T-helper 2 cell treated with Interferon-gamma antibody and Interleukin-4, amounts not matched to agents 5 μg/mL and 100 μg/mL, for 36 hours (primary cell): ENCODE measurements around the gene FHOD3.

Source experiments
- DNase-seq: peaks from one replicate; pipeline ENCODE4 v3.0.0; 2021; ENCODE audit warnings: low spot score
- H3K27ac Mint-ChIP-seq: one replicate; pipeline ENCODE4 v1.8.0; 2021; ENCODE audit warnings: mild to moderate bottlenecking, mixed read lengths
- H3K27me3 Mint-ChIP-seq: one replicate; pipeline ENCODE4 v1.8.0; 2021; ENCODE audit warnings: low read depth, mixed read lengths
- H3K36me3 Mint-ChIP-seq: one replicate; pipeline ENCODE4 v1.8.0; 2021; ENCODE audit warnings: low read depth, mixed read lengths
- H3K4me1 Mint-ChIP-seq: one replicate; pipeline ENCODE4 v1.8.0; 2021; ENCODE audit warnings: low read depth, mixed read lengths
- H3K4me3 Mint-ChIP-seq: one replicate; pipeline ENCODE4 v1.8.0; 2022; ENCODE audit warnings: mild to moderate bottlenecking, moderate library complexity, mixed read lengths
- H3K9me3 Mint-ChIP-seq: one replicate; pipeline ENCODE4 v1.8.0; 2021; ENCODE audit warnings: mixed read lengths

FHOD3 gene

DNA sequence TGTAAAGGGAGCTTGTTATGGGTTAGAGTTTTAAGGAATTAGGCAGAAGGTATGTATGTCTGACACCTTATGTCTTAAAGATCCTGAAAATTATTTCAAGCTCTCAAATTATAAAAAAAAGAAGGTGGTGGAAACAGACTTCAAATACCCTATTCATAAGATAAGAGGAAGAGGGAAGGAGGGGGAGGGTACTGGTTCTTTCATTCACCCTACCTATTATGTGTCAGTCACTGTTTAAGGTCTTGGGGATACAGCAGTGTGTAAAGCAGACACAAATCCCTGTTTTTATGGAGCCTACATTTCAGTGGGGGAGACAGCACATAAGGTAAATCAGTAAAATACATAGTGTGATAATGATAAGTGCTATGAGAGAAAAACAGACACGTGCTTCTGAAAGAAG lies 184.4 kb downstream of the FHOD3 start:
- Mint-ChIP-seq H3K9me3 (no peaks in the 10 kb centered on the region), H3K4me3 (no peak overlapping the region), H3K36me3 (no peaks in the 10 kb centered on the region), H3K27me3 (no peaks in the 10 kb centered on the region), H3K4me1 (no peaks in the 10 kb centered on the region), H3K27ac (no peak overlapping the region)
- DNase-seq = no peak

DNA sequence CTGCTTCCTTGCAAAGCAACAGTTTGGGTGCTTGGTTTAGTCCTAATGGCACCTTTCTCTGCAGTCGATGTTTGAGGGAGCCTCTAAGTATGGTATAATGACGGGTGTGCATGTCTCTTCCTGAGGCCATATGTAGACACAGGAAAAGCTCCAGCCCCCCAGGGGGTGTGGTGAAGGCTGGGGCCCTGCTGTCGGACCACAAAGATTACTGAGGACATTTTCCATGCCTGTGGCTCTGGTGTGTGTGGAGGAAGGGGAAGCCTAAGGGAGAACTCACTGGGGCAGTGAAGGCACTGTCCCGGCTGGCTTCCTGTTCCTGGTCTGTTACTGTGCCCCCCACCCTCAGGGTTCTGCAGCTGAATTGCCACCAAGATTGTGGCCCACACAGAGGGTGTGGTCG lies 187.1 kb downstream of the FHOD3 start:
- Mint-ChIP-seq H3K36me3 (no peaks in the 10 kb centered on the region), H3K27ac (no peak overlapping the region), H3K4me3 (no peak overlapping the region), H3K9me3 (no peaks in the 10 kb centered on the region), H3K27me3 (no peaks in the 10 kb centered on the region), H3K4me1 (no peaks in the 10 kb centered on the region)
- no peak for DNase-seq

DNA sequence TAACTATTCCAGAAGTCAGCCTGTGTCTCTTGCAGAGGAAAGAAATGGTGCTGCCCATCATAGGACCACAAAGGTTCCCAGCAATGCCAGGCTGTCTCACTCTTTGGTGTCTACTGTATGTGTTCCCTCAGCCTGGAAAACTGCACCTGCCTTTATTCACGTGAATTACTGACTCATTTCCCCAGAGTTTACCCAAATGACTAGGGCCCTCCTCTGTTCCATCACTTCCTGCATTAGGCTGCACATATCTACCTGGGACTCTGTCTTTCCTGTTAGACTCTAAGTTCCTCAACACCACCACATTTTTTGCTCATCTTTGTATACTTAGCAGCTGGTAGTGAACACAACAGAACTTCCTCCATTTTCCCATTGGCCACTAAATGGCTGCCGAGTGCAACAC lies 188.3 kb downstream of the FHOD3 start:
- Mint-ChIP-seq H3K9me3 (no peaks in the 10 kb centered on the region), H3K4me3 (no peak overlapping the region), H3K4me1 (no peaks in the 10 kb centered on the region), H3K27ac (no peak overlapping the region), H3K27me3 (no peaks in the 10 kb centered on the region), H3K36me3 (no peaks in the 10 kb centered on the region)
- DNase-seq = no peak

DNA sequence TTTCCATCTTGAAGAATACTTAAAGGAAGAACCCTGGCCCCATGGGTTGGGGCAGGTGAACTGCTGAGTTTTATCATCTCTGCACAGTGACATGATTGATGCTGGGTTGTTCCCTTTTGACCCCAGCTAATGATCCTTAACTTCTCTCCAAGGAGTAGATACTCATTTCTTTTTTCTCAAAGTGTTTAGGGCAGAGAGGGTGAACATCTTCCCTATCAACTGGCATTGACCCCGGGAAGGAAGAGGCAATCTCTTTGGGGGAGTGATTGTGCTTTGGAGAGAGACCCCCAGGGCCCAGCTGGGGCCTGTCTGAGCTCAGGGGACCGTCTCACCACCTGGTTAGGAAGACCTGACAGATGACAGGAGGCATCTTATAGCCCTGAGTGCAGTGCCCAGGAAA lies 190.6 kb downstream of the FHOD3 start:
- Mint-ChIP-seq H3K9me3 (peaks cover 4% of the 10 kb centered on the region), H3K36me3 (no peaks in the 10 kb centered on the region), H3K27ac (no peak overlapping the region), H3K27me3 (no peaks in the 10 kb centered on the region), H3K4me1 (no peaks in the 10 kb centered on the region), H3K4me3 (no peak overlapping the region)
- DNase-seq = no peak

DNA sequence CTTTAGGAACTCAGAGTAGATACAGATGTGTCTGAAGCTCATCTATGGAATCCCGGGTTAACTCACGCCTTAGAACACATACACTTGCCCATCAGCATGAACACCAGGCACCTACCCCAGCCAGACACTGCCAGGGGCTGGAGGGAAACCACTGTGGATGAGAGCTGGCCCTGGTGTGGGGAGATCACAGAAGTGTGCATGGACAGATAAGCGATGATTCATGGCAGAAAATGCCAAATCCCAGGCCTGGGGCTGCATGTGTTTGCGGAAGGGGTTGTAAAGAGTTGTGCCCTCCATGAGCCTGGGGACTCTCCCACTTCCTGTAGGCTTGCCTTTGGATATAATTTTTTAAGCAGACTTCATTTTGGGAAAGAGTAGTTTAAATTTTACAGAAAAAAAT lies 193.4 kb downstream of the FHOD3 start:
- H3K27me3 Mint-ChIP-seq = no peaks in the 10 kb centered on the region
- DNase-seq = no peak
- H3K9me3 Mint-ChIP-seq = peaks cover 4% of the 10 kb centered on the region
- no peak overlapping the region for H3K4me3 Mint-ChIP-seq
- H3K27ac Mint-ChIP-seq = no peak overlapping the region
- no peaks in the 10 kb centered on the region for H3K36me3 Mint-ChIP-seq
- H3K4me1 Mint-ChIP-seq = no peaks in the 10 kb centered on the region

DNA sequence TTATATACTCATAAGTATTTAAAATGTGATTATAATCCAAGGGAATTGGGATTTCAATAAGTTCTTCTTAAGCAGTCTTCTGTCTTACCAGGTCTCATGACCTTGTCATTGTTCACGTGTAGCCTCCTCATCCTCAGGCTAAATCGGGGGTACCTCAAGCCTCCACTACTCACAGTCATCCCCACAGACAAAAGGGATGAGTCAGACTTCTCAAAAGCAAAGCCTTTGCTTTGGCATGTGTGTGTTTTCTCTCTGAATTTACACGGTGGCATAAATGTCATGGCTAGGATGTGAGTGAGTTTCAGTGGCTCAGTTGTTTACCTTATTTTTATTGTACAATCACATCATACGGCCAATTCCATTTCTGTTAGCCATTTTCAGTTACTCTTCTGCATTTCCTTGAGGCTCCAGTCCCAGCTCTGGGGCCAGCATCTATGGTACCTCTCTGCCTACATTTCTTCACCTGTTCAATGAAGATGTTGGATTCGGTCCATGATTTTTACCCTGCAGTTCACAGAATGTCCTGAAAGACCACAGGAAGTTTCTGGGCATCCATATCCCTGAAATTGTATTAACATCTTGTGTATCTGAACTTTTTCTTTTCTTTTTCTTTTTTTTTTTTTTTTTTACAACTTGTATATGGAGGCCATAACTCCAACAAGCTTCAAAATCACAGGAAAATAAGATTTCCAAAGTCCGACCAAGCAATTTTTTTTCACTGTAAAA lies 195.3 kb downstream of the FHOD3 start:
- no peak overlapping the region for H3K27ac Mint-ChIP-seq
- peaks cover 4% of the 10 kb centered on the region for H3K9me3 Mint-ChIP-seq
- H3K36me3 Mint-ChIP-seq = no peaks in the 10 kb centered on the region
- no peak for DNase-seq
- H3K27me3 Mint-ChIP-seq = no peaks in the 10 kb centered on the region
- no peak overlapping the region for H3K4me3 Mint-ChIP-seq
- H3K4me1 Mint-ChIP-seq = no peaks in the 10 kb centered on the region

DNA sequence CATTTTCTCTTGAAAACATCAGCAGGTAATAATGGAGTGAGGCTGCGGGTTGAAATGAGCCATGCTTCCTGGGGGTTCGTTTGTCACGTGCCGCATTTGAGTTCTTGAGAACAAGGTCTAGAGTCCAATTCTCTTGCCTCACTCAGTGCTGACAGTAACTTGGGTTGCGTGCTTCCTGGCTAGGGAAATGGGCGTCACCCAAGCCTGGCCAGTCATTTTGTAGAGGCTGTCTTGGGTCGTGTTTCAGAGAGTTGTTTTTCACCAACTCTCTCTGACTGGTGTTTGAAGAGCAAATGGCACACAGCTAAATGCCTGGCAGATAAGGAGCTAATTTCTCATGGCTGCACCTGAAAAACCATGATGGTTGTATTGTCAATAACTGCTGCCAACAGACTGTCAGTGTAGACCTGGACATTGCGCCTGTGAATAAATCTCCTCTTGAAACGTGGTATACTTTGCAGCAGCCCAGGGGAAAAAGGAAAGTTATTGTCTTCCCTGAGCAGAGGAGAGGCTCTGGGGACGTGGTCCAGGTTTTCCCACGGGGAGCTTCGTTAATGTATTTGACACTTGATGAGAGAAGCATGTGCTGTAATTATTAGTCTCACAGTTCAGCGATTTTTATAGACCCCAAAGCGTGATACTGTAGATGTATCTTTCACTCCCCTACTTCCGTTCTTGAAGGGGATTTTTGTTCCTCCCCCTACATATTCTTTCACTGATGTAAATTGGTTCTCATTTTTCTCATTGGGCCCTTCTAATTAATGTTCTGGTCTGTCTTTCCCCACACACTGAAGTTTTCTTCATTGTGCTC lies 196.0 kb downstream of the FHOD3 start:
- DNase-seq = no peak
- no peaks in the 10 kb centered on the region for H3K27me3 Mint-ChIP-seq
- no peak overlapping the region for H3K27ac Mint-ChIP-seq
- no peak overlapping the region for H3K4me3 Mint-ChIP-seq
- H3K4me1 Mint-ChIP-seq = no peaks in the 10 kb centered on the region
- H3K9me3 Mint-ChIP-seq = peaks cover 4% of the 10 kb centered on the region
- no peaks in the 10 kb centered on the region for H3K36me3 Mint-ChIP-seq

DNA sequence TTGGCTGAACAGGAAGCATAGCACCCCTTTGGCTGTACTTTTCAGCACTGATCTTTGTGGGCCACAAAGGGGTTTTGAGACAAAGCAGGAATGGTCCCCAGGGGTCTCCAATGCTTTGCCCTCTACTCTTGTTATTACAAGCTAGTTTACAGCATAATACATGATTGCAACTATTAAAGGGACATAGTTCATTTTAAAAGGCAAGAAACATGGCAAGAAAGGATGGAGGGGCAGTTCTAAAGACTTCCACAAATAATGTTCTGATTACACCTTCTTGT lies 196.6 kb downstream of the FHOD3 start:
- Mint-ChIP-seq H3K4me3 (no peak overlapping the region), H3K9me3 (peaks cover 4% of the 10 kb centered on the region), H3K4me1 (no peaks in the 10 kb centered on the region), H3K27ac (no peak overlapping the region), H3K27me3 (no peaks in the 10 kb centered on the region), H3K36me3 (no peaks in the 10 kb centered on the region)
- no peak for DNase-seq

DNA sequence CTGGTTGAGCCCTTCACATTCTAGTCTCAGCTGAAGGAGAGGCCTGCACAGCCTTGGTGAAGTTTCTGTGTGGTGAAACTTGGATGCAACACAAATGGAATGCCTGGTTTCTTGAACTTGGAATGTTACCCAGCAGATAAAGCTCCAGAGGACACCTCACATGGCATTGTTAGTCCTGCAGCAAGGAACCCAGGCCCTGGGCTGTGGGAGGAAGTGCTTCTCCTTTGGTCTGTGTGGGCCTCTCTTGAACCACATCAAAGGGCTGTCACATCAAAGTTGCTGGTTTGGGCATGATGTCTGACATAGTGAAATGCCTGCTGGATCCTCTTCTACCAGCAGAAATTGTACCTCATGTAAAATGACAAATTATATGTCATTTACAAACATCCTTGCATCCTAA lies 198.5 kb downstream of the FHOD3 start:
- Mint-ChIP-seq H3K36me3 (no peaks in the 10 kb centered on the region), H3K27ac (no peak overlapping the region), H3K4me1 (no peaks in the 10 kb centered on the region), H3K9me3 (peaks cover 4% of the 10 kb centered on the region), H3K27me3 (no peaks in the 10 kb centered on the region), H3K4me3 (no peak overlapping the region)
- DNase-seq = no peak

DNA sequence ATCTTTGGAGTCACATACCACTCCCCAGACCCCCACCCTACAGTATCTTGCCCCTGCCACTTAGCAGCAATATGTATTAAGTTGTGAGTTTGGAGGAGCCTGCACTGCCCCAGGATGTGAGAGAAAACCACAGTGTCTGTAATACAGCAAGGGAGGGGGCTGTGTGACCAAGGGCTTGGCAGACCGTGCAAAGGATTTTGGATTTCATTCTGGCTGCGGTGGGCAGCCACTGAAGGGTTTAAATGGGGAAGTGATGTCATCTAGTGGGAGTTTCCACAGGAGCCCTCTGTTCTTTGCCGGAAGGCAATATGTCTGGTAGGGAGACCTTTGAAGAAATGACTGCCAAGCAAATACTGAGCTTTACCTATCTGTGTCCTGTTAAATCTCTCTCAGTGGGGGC lies 202.4 kb downstream of the FHOD3 start:
- H3K27me3 Mint-ChIP-seq = no peaks in the 10 kb centered on the region
- H3K36me3 Mint-ChIP-seq = no peaks in the 10 kb centered on the region
- no peak overlapping the region for H3K4me3 Mint-ChIP-seq
- DNase-seq = no peak
- no peak overlapping the region for H3K27ac Mint-ChIP-seq
- H3K4me1 Mint-ChIP-seq = no peaks in the 10 kb centered on the region
- H3K9me3 Mint-ChIP-seq = no peaks in the 10 kb centered on the region

DNA sequence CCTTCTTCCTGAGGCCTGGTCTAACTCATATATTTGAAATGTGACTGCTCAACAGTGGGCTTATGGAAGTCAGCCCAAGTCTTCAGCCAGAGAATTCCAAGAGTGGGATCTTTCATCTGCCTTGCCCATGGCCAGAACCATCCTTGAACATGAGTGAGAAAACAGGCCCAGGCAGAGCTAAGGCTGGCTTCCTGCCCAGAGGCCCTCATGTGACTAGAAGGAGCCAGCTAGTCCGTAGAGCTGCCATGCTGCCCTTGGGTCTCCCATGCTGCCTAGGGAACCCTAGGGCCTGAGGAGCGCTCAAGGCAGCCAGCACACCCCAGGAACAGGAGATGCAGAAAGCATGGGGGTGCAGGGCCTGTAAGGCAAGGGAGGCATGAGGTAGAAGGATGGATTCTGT lies 203.6 kb downstream of the FHOD3 start:
- DNase-seq = no peak
- no peak overlapping the region for H3K27ac Mint-ChIP-seq
- no peak overlapping the region for H3K4me3 Mint-ChIP-seq
- H3K36me3 Mint-ChIP-seq = no peaks in the 10 kb centered on the region
- H3K4me1 Mint-ChIP-seq = no peaks in the 10 kb centered on the region
- H3K9me3 Mint-ChIP-seq = no peaks in the 10 kb centered on the region
- no peaks in the 10 kb centered on the region for H3K27me3 Mint-ChIP-seq

DNA sequence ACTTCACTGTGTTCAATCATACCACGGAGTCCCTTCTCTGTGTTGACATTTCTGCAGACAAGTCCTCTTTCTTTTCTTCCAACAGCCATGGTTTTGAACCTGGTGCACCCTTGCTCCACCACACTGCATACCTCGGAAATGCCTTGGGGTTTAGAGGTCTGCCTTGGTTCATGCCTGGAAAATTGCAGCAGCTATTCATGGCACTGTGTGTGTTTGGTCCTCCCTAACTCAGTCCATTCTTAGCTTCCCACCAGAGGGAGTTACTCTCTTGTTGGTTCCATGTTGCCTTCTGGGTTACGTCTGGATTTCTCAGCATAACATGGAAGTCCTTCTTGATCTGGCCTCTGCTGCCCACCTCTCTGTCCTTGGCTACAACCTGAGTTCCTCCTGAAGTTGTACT lies 206.0 kb downstream of the FHOD3 start:
- H3K9me3 Mint-ChIP-seq = no peaks in the 10 kb centered on the region
- H3K36me3 Mint-ChIP-seq = no peaks in the 10 kb centered on the region
- no peaks in the 10 kb centered on the region for H3K4me1 Mint-ChIP-seq
- DNase-seq = no peak
- H3K27me3 Mint-ChIP-seq = peaks cover 3% of the 10 kb centered on the region
- H3K4me3 Mint-ChIP-seq = no peak overlapping the region
- no peak overlapping the region for H3K27ac Mint-ChIP-seq

DNA sequence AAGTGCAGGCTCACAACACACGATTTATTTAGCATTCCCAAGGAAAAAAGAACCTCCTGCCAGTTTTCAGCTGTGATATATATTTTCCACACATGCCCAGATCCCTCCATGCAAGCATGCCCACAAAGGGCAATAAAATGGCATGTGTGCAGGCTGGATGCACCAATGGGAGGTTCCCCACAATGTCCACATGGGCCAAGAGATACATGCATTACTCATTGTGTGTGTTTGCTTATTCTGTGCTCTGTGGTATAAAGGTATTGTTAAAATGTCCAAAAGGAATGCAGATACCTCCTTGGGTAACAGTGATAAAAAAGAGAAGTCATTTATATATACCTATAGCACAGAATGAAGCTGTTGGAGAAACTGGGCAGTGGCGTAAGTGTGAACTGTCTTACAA lies 207.4 kb downstream of the FHOD3 start:
- H3K4me3 Mint-ChIP-seq = no peak overlapping the region
- no peaks in the 10 kb centered on the region for H3K36me3 Mint-ChIP-seq
- H3K4me1 Mint-ChIP-seq = no peaks in the 10 kb centered on the region
- peaks cover 3% of the 10 kb centered on the region for H3K27me3 Mint-ChIP-seq
- no peaks in the 10 kb centered on the region for H3K9me3 Mint-ChIP-seq
- no peak overlapping the region for H3K27ac Mint-ChIP-seq
- no peak for DNase-seq

DNA sequence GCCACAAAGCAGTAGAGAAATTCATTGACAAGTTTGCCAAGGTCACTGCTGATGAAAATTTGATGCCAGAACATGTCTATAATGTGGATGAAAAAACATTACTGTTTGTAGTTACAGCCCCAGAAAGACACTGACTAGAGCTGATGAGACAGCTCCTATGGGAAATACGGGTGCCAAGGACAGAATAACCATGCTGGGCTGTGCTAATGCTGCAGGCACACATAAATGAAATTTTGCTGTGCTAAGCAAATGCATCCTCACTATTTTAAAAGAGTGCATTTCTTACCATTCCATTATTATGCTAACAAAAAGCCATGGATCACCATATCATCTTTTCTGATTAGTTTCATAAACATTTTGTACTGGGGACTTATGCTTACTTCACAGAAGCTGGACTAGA lies 208.2 kb downstream of the FHOD3 start:
- no peaks in the 10 kb centered on the region for H3K4me1 Mint-ChIP-seq
- no peak overlapping the region for H3K27ac Mint-ChIP-seq
- DNase-seq = no peak
- H3K9me3 Mint-ChIP-seq = no peaks in the 10 kb centered on the region
- peaks cover 3% of the 10 kb centered on the region for H3K27me3 Mint-ChIP-seq
- H3K4me3 Mint-ChIP-seq = no peak overlapping the region
- H3K36me3 Mint-ChIP-seq = no peaks in the 10 kb centered on the region
